ENCODE measurements around the gene DLGAP1. TPM values are rescaled to one million over a fixed set of nuclear protein-coding genes. Genes with fewer than 3 reads are reported as not detected.

Gene DLGAP1
- total RNA-seq, 1 donor from 2014 or later: 0.05 TPM

DNA sequence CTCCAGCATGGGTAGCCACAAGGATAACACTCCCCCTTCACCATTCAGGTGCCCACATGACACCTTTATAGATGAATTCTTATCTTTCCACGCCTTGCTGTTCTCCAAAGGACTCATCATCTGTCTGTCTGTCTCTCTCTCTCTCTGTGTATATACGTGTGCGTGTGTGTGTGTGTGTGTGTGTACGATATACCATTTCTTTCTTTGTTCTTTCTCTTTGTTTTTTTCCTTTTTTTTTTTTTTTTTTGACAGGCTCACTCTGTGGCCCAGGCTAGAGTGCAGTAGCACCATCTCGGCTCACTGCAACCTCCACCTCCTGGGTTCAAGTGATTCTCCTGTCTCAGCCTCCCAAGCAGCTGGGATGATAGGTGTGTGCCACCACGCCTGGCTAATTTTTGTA, 98.2 kb downstream of the DLGAP1 start:
- H3K9me3 Mint-ChIP-seq (ENCODE audit: unreplicated experiment): peaks cover 14% of the 10 kb centered on the region
- no peak for DNase-seq (ENCODE audit: extremely low spot score, unreplicated experiment)
- TF ChIP-seq, protein P1, sequence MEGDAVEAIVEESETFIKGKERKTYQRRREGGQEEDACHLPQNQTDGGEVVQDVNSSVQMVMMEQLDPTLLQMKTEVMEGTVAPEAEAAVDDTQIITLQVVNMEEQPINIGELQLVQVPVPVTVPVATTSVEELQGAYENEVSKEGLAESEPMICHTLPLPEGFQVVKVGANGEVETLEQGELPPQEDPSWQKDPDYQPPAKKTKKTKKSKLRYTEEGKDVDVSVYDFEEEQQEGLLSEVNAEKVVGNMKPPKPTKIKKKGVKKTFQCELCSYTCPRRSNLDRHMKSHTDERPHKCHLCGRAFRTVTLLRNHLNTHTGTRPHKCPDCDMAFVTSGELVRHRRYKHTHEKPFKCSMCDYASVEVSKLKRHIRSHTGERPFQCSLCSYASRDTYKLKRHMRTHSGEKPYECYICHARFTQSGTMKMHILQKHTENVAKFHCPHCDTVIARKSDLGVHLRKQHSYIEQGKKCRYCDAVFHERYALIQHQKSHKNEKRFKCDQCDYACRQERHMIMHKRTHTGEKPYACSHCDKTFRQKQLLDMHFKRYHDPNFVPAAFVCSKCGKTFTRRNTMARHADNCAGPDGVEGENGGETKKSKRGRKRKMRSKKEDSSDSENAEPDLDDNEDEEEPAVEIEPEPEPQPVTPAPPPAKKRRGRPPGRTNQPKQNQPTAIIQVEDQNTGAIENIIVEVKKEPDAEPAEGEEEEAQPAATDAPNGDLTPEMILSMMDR (IDR thresholded peaks at IDR 0.05): no peak
- no peak overlapping the region for H3K4me3 Mint-ChIP-seq (ENCODE audit: unreplicated experiment)
- no peak overlapping the region for H3K27ac Mint-ChIP-seq (ENCODE audit: unreplicated experiment)
- H3K27me3 Mint-ChIP-seq (ENCODE audit: unreplicated experiment): no peaks in the 10 kb centered on the region
- H3K36me3 Mint-ChIP-seq (ENCODE audit: unreplicated experiment): no peaks in the 10 kb centered on the region
- no peaks in the 10 kb centered on the region for H3K4me1 Mint-ChIP-seq (ENCODE audit: unreplicated experiment)

DNA sequence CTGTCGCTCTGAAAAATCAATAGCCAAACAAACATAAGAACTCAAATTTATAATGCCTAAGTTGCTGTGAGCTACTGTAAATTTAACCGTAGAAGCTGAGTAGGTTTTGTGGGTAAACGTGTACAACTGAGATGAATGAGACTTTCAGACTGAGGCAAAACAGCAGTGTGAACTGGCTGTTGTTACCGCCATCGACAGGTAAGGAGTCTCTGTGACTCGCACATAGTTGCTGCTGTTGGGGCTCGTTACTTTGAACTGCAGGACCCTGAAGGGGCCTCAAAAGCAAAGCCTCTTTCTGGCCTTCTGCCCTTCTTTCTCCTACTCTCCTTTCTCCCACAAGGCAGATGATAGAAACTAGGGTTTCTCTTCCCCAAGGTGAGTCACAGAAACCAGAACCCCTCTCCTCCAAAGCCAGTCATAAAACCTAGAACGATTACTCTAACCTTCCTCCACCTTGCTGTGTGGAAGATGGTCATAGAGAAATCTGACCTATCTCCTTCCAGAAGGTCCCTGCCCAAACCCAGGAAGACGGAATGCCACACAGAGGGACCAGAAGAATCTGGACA, 101.2 kb downstream of the DLGAP1 start:
- Mint-ChIP-seq H3K27me3 (ENCODE audit: unreplicated experiment) (no peaks in the 10 kb centered on the region), H3K36me3 (ENCODE audit: unreplicated experiment) (no peaks in the 10 kb centered on the region), H3K9me3 (ENCODE audit: unreplicated experiment) (no peaks in the 10 kb centered on the region), H3K4me1 (ENCODE audit: unreplicated experiment) (no peaks in the 10 kb centered on the region), H3K4me3 (ENCODE audit: unreplicated experiment) (no peak overlapping the region), H3K27ac (ENCODE audit: unreplicated experiment) (no peak overlapping the region)
- TF ChIP-seq, protein P1 (IDR thresholded peaks at IDR 0.05): no peak
- DNase-seq (ENCODE audit: extremely low spot score, unreplicated experiment): no peak

DNA sequence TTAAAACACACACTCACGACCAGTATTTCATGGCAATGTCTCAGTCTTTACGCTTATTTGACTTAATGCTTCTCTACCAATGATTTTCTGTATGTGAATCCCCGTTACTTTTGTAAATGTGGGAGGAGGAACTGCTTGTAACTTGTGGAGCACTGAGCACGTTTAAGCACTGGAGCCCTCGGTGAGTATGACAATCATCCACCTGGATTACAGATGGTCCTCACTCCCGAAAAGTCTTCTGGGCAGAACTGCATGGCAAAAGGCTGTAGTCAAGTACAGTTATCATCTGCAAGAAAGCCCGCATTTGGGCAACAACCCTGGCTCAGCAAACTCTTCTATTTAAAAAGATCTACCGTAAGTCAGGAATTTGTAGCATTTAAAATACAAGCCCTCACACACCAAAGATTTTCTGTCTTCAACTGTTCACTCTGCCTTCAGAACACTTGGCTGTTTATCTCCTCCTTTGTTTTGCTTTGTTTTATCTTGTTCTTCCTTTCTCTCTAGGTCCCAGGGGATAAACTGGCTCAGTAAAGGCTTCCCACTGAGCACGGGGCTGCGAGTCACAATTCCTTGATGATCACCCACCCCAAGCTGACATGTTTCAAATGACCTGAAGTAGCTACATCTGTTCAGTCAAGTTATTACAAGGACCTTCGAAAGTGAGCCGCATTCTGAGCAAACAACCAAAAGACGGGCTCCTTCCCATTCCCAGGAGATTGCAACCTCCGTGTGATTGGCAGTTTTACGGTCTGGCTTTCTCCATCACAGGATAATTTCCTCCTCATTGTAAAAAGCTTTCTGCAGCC, 102.2 kb downstream of the DLGAP1 start:
- no peaks in the 10 kb centered on the region for H3K4me1 Mint-ChIP-seq (ENCODE audit: unreplicated experiment)
- TF ChIP-seq, protein P1 (IDR thresholded peaks at IDR 0.05): no peak
- no peaks in the 10 kb centered on the region for H3K9me3 Mint-ChIP-seq (ENCODE audit: unreplicated experiment)
- H3K4me3 Mint-ChIP-seq (ENCODE audit: unreplicated experiment): no peak overlapping the region
- no peak overlapping the region for H3K27ac Mint-ChIP-seq (ENCODE audit: unreplicated experiment)
- H3K27me3 Mint-ChIP-seq (ENCODE audit: unreplicated experiment): no peaks in the 10 kb centered on the region
- no peak for DNase-seq (ENCODE audit: extremely low spot score, unreplicated experiment)
- no peaks in the 10 kb centered on the region for H3K36me3 Mint-ChIP-seq (ENCODE audit: unreplicated experiment)

DNA sequence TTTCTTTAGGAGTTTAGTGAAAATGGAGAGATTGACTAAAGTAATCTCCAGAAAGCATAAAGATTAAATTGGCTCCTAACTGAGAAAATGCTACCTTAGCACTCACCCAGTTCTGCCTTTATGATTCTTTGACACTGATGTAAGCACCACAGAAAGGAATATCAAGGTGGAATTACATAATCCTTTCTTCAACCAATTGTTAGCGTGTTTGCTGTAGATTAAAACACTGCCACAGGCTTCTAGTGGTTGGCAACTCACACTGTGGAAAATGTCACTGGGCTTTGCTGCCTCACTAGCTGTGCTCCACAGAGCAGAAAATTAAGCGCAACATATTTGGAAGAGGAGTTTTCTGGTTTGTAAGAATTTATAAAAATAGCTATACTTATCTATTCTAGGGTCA, 104.1 kb downstream of the DLGAP1 start:
- Mint-ChIP-seq H3K27ac (ENCODE audit: unreplicated experiment) (no peak overlapping the region), H3K4me1 (ENCODE audit: unreplicated experiment) (no peaks in the 10 kb centered on the region), H3K4me3 (ENCODE audit: unreplicated experiment) (no peak overlapping the region), H3K36me3 (ENCODE audit: unreplicated experiment) (no peaks in the 10 kb centered on the region), H3K9me3 (ENCODE audit: unreplicated experiment) (no peaks in the 10 kb centered on the region), H3K27me3 (ENCODE audit: unreplicated experiment) (no peaks in the 10 kb centered on the region)
- DNase-seq (ENCODE audit: extremely low spot score, unreplicated experiment): no peak
- TF ChIP-seq, protein P1 (IDR thresholded peaks at IDR 0.05): no peak

DNA sequence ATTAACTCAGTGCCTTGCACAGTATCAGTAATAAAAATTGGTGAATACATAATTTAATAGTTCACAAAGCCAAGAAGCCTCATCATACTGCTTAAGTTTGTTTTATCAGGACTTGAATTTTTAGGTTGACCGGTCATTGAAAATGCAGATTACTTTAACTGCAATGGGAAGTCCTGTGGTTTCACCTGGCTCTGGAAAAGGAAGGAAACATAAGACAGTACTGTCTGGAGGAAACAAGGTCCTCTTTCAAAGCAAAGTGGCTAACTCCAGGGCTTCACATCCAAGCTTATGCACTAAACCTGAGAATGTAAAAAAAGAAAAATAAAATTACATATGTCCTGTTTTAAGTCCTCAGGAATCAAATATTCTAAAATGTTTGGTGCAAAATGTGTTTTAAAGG, 119.7 kb downstream of the DLGAP1 start:
- Mint-ChIP-seq H3K9me3 (ENCODE audit: unreplicated experiment) (peaks cover 7% of the 10 kb centered on the region), H3K4me1 (ENCODE audit: unreplicated experiment) (no peaks in the 10 kb centered on the region), H3K36me3 (ENCODE audit: unreplicated experiment) (no peaks in the 10 kb centered on the region), H3K4me3 (ENCODE audit: unreplicated experiment) (no peak overlapping the region), H3K27ac (ENCODE audit: unreplicated experiment) (no peak overlapping the region), H3K27me3 (ENCODE audit: unreplicated experiment) (no peaks in the 10 kb centered on the region)
- no peak for DNase-seq (ENCODE audit: extremely low spot score, unreplicated experiment)
- TF ChIP-seq, protein P1 (IDR thresholded peaks at IDR 0.05): no peak
